Measurements from ENCODE around the gene LRFN2. TPM values are rescaled to one million over a fixed set of nuclear protein-coding genes. Genes with fewer than 3 reads are reported as not detected.

Gene LRFN2
- polyA plus RNA-seq, 1 donor from 2014 or later: 14.8 TPM

- no peaks in the 10 kb centered on the region for H3K79me2 ChIP-seq (replicated peaks; ENCODE audit: insufficient read depth, low read length)
- no peaks in the 10 kb centered on the region for H3K9me2 ChIP-seq (ENCODE audit: insufficient read depth, low read length)
- H3K9me3 ChIP-seq (ENCODE audit: low read length): no peaks in the 10 kb centered on the region
- no peak overlapping the region for H3K9ac ChIP-seq (ENCODE audit: low read length)
- H3K27ac ChIP-seq (ENCODE audit: low read length): no peak overlapping the region
- no peak overlapping the region for H2AFZ ChIP-seq (ENCODE audit: low read depth, low read length)
- no peak overlapping the region for H3K4me3 ChIP-seq (ENCODE audit: low read length)
- H3K36me3 ChIP-seq (ENCODE audit: insufficient read depth, low read length): no peaks in the 10 kb centered on the region
- no peaks in the 10 kb centered on the region for H4K20me1 ChIP-seq (ENCODE audit: insufficient read depth)
- H3K27me3 ChIP-seq (ENCODE audit: insufficient read depth, low read depth, low read length): no peaks in the 10 kb centered on the region
- H3K4me2 ChIP-seq (ENCODE audit: low read length): no peak overlapping the region
- no peak for TF ChIP-seq MXI1 (conservative IDR thresholded peaks at IDR 0.05; ENCODE audit: poor library complexity, severe bottlenecking)
- no peak for TF ChIP-seq SMC3 (conservative IDR thresholded peaks at IDR 0.05; ENCODE audit: poor library complexity)
- no peak for TF ChIP-seq POLR2AphosphoS5 (IDR thresholded peaks at IDR 0.05)
- no peak for TF ChIP-seq EZH2 (IDR thresholded peaks at IDR 0.05; ENCODE audit: borderline replicate concordance, insufficient read depth, low read length, poor library complexity, severe bottlenecking)
- no peak for TF ChIP-seq CTCF (IDR thresholded peaks at IDR 0.05; ENCODE audit: poor library complexity, severe bottlenecking)
- TF ChIP-seq TAF1 (IDR thresholded peaks at IDR 0.05; ENCODE audit: low read depth): no peak
- no peak for TF ChIP-seq EP300 (conservative IDR thresholded peaks at IDR 0.05; ENCODE audit: poor library complexity, severe bottlenecking)
- no peak for TF ChIP-seq RAD21 (conservative IDR thresholded peaks at IDR 0.05)
- no peak for TF ChIP-seq REST (IDR thresholded peaks at IDR 0.05; ENCODE audit: borderline replicate concordance)
- no peaks in the 10 kb centered on the region for H3F3A ChIP-seq (ENCODE audit: insufficient read depth, low read length, poor library complexity, severe bottlenecking)
These were observed 232.1 kb downstream of the LRFN2 start for GRCh38 chr6:40355066-40355465.

- Histone ChIP-seq H3K27ac (ENCODE audit: low read length) (no peak overlapping the region), H3K4me3 (ENCODE audit: low read length) (no peak overlapping the region), H3K79me2 (replicated peaks; ENCODE audit: insufficient read depth, low read length) (no peaks in the 10 kb centered on the region), H3K27me3 (ENCODE audit: insufficient read depth, low read depth, low read length) (no peaks in the 10 kb centered on the region), H3K9me2 (ENCODE audit: insufficient read depth, low read length) (no peaks in the 10 kb centered on the region), H3F3A (ENCODE audit: insufficient read depth, low read length, poor library complexity, severe bottlenecking) (no peaks in the 10 kb centered on the region), H2AFZ (ENCODE audit: low read depth, low read length) (no peak overlapping the region), H3K9me3 (ENCODE audit: low read length) (no peaks in the 10 kb centered on the region), H4K20me1 (ENCODE audit: insufficient read depth) (no peaks in the 10 kb centered on the region), H3K36me3 (ENCODE audit: insufficient read depth, low read length) (no peaks in the 10 kb centered on the region), H3K4me2 (ENCODE audit: low read length) (no peak overlapping the region), H3K9ac (ENCODE audit: low read length) (no peak overlapping the region)
- TF ChIP-seq EP300 (conservative IDR thresholded peaks at IDR 0.05; ENCODE audit: poor library complexity, severe bottlenecking): no peak
- no peak for TF ChIP-seq REST (IDR thresholded peaks at IDR 0.05; ENCODE audit: borderline replicate concordance)
- TF ChIP-seq TAF1 (IDR thresholded peaks at IDR 0.05; ENCODE audit: low read depth): no peak
- TF ChIP-seq EZH2 (IDR thresholded peaks at IDR 0.05; ENCODE audit: borderline replicate concordance, insufficient read depth, low read length, poor library complexity, severe bottlenecking): no peak
- no peak for TF ChIP-seq SMC3 (conservative IDR thresholded peaks at IDR 0.05; ENCODE audit: poor library complexity)
- no peak for TF ChIP-seq POLR2AphosphoS5 (IDR thresholded peaks at IDR 0.05)
- no peak for TF ChIP-seq RAD21 (conservative IDR thresholded peaks at IDR 0.05)
- no peak for TF ChIP-seq CTCF (IDR thresholded peaks at IDR 0.05; ENCODE audit: poor library complexity, severe bottlenecking)
- no peak for TF ChIP-seq MXI1 (conservative IDR thresholded peaks at IDR 0.05; ENCODE audit: poor library complexity, severe bottlenecking)
These were observed 233.2 kb downstream of the LRFN2 start for GRCh38 chr6:40353967-40354452.

Measured in neural cell (in vitro differentiated cells).